Fibroblast of the aortic adventitia (primary cell): ENCODE data around the gene CERS6. TPM values are rescaled to one million over a fixed set of nuclear protein-coding genes. Genes with fewer than 3 reads are reported as not detected.

Experiments
- DNase-seq: peaks from one replicate; pipeline ENCODE4 v3.0.0-alpha.2; 2010; ENCODE audit warnings: low read depth
- H3K4me3 ChIP-seq: 2 replicates; pipeline ENCODE4 v1.5.1; 2011; ENCODE audit warnings: low read depth, mild to moderate bottlenecking, control low read depth, low read length, moderate library complexity
- CTCF ChIP-seq: IDR thresholded peaks from 2 replicates; pipeline ENCODE4 v1.5.1; 2011; ENCODE audit warnings: mild to moderate bottlenecking, low read length, control low read depth, inconsistent platforms; ENCODE audit not compliant: insufficient read depth
- total RNA-seq: library from RNA; depleted of rRNA; stranded (reverse); fragments of >200 nt; gene quantifications from 2 replicates; pipeline ENCODE4 v1.2.3, GENCODE V29; 2012; ENCODE audit warnings: low replicate concordance

Gene CERS6
- total RNA-seq, 1 donor: 14.2 TPM

- no peak for DNase-seq
- no peak for TF ChIP-seq CTCF
- H3K4me3 ChIP-seq: no peak overlapping the region
These were observed 316.6 kb downstream of the CERS6 start for GRCh38 chr2:168772704-168773103.

DNA sequence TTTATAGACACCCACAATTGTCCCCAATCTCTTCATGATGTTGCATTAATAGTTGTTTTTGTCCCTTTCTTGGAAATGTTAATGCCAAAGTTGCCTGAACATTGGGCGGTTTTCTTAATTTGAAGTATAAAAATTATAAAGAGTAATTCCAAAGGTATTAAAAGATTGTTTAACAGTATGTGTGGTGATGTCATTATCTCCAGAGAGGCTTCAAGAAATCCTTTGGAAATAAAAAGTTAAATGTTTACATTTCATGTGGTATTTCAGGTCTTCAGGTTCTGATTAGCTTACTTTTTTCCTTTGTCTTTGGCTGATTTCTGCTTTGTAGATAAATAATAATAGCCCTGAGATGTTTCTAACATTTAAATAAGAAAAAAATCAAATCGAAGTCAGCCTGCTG is 317.1 kb downstream of the CERS6 start:
- TF ChIP-seq CTCF: no peak

GRCh38 chr2:168773719-168774521 is 317.8 kb downstream of the CERS6 start:
- peak; percentile 81 for DNase-seq
- peak; percentile 93 for TF ChIP-seq CTCF
- no peak overlapping the region for H3K4me3 ChIP-seq

More for the DNA sequence above, 317.1 kb downstream of the CERS6 start:
- DNase-seq: no peak
- no peak overlapping the region for H3K4me3 ChIP-seq

GRCh38 chr2:168775837-168776236 is 319.8 kb downstream of the CERS6 start:
- H3K4me3 ChIP-seq: no peak overlapping the region
- TF ChIP-seq CTCF: no peak
- DNase-seq: no peak

DNA sequence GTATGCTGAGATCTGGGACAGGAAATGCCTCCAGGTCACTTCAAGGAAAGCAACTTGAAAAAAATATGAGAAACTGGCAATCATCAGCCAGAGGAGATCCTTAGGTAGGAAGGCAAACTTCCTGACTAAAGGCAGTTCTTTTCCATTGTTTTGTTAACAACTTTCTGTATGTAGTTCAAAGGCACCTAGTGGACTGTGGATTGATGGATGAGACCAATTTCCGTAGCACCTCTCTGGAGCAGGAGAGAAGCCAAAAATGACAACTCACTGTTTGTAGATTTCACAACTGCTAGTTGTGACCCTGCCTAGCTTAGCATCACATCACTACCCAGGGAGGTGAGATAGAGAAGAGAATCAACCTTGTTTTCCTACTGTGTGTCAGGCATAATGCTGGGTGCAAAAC is 324.6 kb downstream of the CERS6 start:
- no peak overlapping the region for H3K4me3 ChIP-seq
- DNase-seq: no peak
- no peak for TF ChIP-seq CTCF

DNA sequence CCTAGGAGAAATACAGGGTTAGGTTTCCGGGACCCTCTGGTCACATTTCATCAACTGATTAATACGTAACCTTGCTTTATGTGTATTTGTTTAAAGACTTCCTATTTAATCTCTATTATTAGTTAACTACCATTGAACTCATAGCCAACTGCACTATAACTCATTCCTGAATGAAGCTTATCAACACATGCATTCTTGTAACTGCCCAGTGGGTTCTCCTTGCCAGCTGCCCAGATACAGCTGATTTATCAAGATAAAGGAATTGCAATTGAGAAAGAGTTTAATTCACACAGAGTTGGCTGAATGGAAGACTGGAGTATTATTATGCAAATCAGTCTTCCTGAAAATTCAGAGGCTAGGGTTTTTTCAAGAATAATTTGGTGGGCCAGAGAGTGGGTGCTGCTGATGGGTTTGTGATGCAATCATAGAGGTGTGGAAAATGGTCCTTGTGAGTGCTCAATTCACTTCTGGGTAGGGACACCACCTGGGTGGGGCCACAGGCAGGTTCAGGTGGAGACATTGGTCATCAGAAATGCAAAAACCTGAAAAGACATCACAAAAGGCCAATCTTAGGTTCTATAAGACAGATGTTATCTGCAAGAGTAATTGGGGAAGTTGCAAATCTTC is 325.2 kb downstream of the CERS6 start:
- no peak for TF ChIP-seq CTCF
- H3K4me3 ChIP-seq: no peak overlapping the region
- DNase-seq: peak; percentile 63
